Measurements from ENCODE around the gene KLK8.

DNA sequence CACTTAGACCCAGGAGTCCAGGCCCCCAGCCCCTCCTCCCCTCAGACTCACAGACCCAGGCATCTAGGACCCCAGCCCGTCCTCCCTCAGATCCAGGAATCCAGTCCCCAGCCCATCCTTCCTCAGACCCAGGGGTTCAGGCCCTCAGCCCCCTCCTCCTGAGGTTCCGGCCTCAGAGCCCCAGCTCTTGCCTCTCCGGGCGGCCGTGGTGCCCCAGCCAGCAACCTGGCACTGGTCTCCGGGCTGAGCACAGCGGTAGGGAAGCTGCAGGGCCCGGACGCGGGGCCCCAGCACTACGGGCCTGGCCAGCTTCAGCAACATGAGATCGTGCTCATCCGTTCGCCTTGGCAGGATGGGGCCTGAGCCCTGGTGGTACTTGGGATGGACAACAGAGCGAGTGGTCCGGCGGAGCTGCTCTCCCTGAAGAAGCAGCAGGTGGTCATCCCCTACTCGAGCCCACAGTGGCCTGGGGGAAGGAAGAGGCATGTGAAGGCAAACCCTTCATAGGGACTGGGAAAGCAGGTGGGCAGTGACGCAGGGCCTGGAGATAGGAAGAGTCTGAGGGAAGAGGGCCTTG is 14.4 kb upstream of the KLK8 start:
- TF ChIP-seq POLR2AphosphoS5 (IDR thresholded peaks at IDR 0.05; ENCODE audit: borderline replicate concordance, low read depth, low read length), result no peak
- no peak for TF ChIP-seq EZH2 (IDR thresholded peaks at IDR 0.05)
- TF ChIP-seq FOXP2 (optimal IDR thresholded peaks at IDR 0.05; ENCODE audit: control extremely low read depth, extremely low read length, insufficient read depth), result no peak

Measured in SK-N-MC (cell line).